H1 (cell line): ENCODE measurements around the gene TIMM10B. TPM values are rescaled to one million over a fixed set of nuclear protein-coding genes. Genes with fewer than 3 reads are reported as not detected.

Experiments used
- CTCF ChIA-PET: fragments of 300-600 bp; sonication (Branson Sonifier 250); formaldehyde crosslinking; loops from one replicate; lab custom pipeline; 2021; ENCODE audit not compliant: partially characterized antibody; lab: Charles Lee
- POLR2A ChIA-PET: fragments of 300-600 bp; sonication (Branson Sonifier 250); formaldehyde crosslinking; loops from one replicate; lab custom pipeline; 2021; ENCODE audit warnings: inconsistent platforms; ENCODE audit not compliant: partially characterized antibody; lab: Charles Lee
- DNase-seq, 2 experiments: peaks; one replicate each; pipeline versions ENCODE4 v3.0.0 to v3.0.0-alpha.2; 2010 to 2022; ENCODE audit warnings: low spot score in 2 of 2, low read depth in 1 of 2, mixed read lengths in 1 of 2
- FAIRE-seq: peaks from 2 replicates; lab custom pipeline; 2011; peaks lifted over from hg19 to GRCh38; lab: Jason Lieb, UNC
- H2AFZ ChIP-seq: 2 replicates; pipeline ENCODE4 v1.8.1; 2012; ENCODE audit warnings: low read length, inconsistent platforms
- H2AK5ac ChIP-seq: 2 replicates; pipeline ENCODE4 v1.6.1; 2013; ENCODE audit warnings: low read depth, low read length
- H2BK120ac ChIP-seq: replicated peaks from 2 replicates; pipeline ENCODE3; 2013; ENCODE audit warnings: low read depth, low read length, inconsistent platforms
- H2BK12ac ChIP-seq: 2 replicates; pipeline ENCODE4 v1.6.1; 2013; ENCODE audit warnings: low read depth, low read length
- H2BK15ac ChIP-seq: 2 replicates; pipeline ENCODE4 v1.6.1; 2013; ENCODE audit warnings: low read length
- H2BK20ac ChIP-seq: 2 replicates; pipeline ENCODE4 v1.6.1; 2013; ENCODE audit warnings: low read length
- H2BK5ac ChIP-seq: 2 replicates; pipeline ENCODE4 v1.6.1; 2013; ENCODE audit warnings: low read depth, low read length
- H3K14ac ChIP-seq: 2 replicates; pipeline ENCODE4 v1.6.1; 2013; ENCODE audit warnings: inconsistent platforms; ENCODE audit not compliant: insufficient read length
- H3K18ac ChIP-seq: 2 replicates; pipeline ENCODE4 v1.6.1; 2013; ENCODE audit warnings: low read length; ENCODE audit errors: extremely low read depth
- H3K23ac ChIP-seq: 2 replicates; pipeline ENCODE4 v1.6.1; 2013; ENCODE audit warnings: inconsistent platforms; ENCODE audit not compliant: insufficient read length
- H3K23me2 ChIP-seq: 2 replicates; pipeline ENCODE4 v1.6.1; 2013; ENCODE audit warnings: low read depth, low read length
- H3K27ac ChIP-seq: 2 replicates; pipeline ENCODE4 v1.6.1; 2011; ENCODE audit warnings: low read depth, low read length, inconsistent platforms
- H3K27me3 ChIP-seq, 4 experiments: replicated peaks in 1 of 4; 1 replicate in 1 of 4; 2 replicates in 3 of 4; pipeline versions ENCODE4 v1.6.1 to v1.8.1; 2011 to 2013; ENCODE audit warnings: low read length in 3 of 4, mild to moderate bottlenecking in 3 of 4, inconsistent platforms in 2 of 4, mixed read lengths in 2 of 4, moderate library complexity in 1 of 4; ENCODE audit not compliant: control insufficient read depth in 3 of 4, insufficient read depth in 3 of 4; ENCODE audit errors: extremely low read depth in 1 of 4
- H3K36me3 ChIP-seq, 4 experiments: 2 replicates each; pipeline versions ENCODE4 v1.6.1 to v1.8.1; 2011 to 2013; ENCODE audit warnings: mild to moderate bottlenecking in 4 of 4, low read length in 3 of 4, moderate library complexity in 2 of 4, control low read depth in 1 of 4, inconsistent platforms in 1 of 4; ENCODE audit not compliant: insufficient read depth in 4 of 4, control insufficient read depth in 2 of 4
- H3K4ac ChIP-seq: replicated peaks from 2 replicates; pipeline ENCODE3; 2013; ENCODE audit warnings: low read length, low read depth, mixed read lengths, inconsistent platforms; ENCODE audit not compliant: insufficient read length
- H3K4me1 ChIP-seq, 4 experiments: replicated peaks in 1 of 4; 1 replicate in 1 of 4; 2 replicates in 3 of 4; pipeline versions ENCODE4 v1.6.1 to v1.8.1; 2011 to 2013; ENCODE audit warnings: low read length in 3 of 4, inconsistent platforms in 2 of 4, mixed read lengths in 1 of 4; ENCODE audit not compliant: insufficient read depth in 4 of 4, control insufficient read depth in 3 of 4
- H3K4me2 ChIP-seq, 2 experiments: 2 replicates each; pipeline versions ENCODE4 v1.6.1 to v1.8.1; 2011 to 2013; ENCODE audit warnings: low read depth in 2 of 2, low read length in 2 of 2, control low read depth in 1 of 2, inconsistent platforms in 1 of 2, mild to moderate bottlenecking in 1 of 2; ENCODE audit not compliant: insufficient read depth in 1 of 2
- H3K4me3 ChIP-seq, 4 experiments: fragments of 200-600, 300-600 bp in 1 of 4; sonication (generic), shearing (Covaris generic), sonication (Bioruptor Twin) in 1 of 4; 2 replicates each; pipeline versions ENCODE4 v1.5.1 to v1.8.1; 2011 to 2016; ENCODE audit warnings: low read length in 4 of 4, low read depth in 3 of 4, control low read depth in 2 of 4, inconsistent platforms in 2 of 4, mild to moderate bottlenecking in 2 of 4, mixed read lengths in 1 of 4, moderate library complexity in 1 of 4; ENCODE audit not compliant: insufficient read depth in 2 of 4; ENCODE audit errors: extremely low read depth in 1 of 4
- H3K56ac ChIP-seq: replicated peaks from 2 replicates; pipeline ENCODE3; 2013; ENCODE audit warnings: low read depth, mild to moderate bottlenecking, mixed read lengths, low read length, inconsistent platforms; ENCODE audit not compliant: insufficient read length
- H3K79me1 ChIP-seq: 2 replicates; pipeline ENCODE4 v1.6.1; 2013; ENCODE audit warnings: low read depth, low read length, control low read depth
- H3K79me2 ChIP-seq, 2 experiments: 2 replicates each; pipeline versions ENCODE4 v1.6.1 to v1.8.1; 2012 to 2013; ENCODE audit warnings: low read length in 2 of 2, mild to moderate bottlenecking in 2 of 2, inconsistent platforms in 1 of 2; ENCODE audit not compliant: insufficient read depth in 2 of 2, control insufficient read depth in 1 of 2
- H3K9ac ChIP-seq, 4 experiments: replicated peaks in 1 of 4; 1 replicate in 1 of 4; 2 replicates in 3 of 4; pipeline versions ENCODE4 v1.6.1 to v1.8.1; 2011 to 2013; ENCODE audit warnings: low read depth in 3 of 4, low read length in 3 of 4, control low read depth in 2 of 4, mild to moderate bottlenecking in 2 of 4, moderate library complexity in 2 of 4, inconsistent platforms in 1 of 4; ENCODE audit errors: extremely low read depth in 1 of 4
- H3K9me3 ChIP-seq, 2 experiments: 2 replicates each; pipeline versions ENCODE4 v1.6.1 to v1.8.1; 2012 to 2013; ENCODE audit warnings: mild to moderate bottlenecking in 2 of 2, moderate library complexity in 2 of 2, control low read depth in 1 of 2, inconsistent platforms in 1 of 2, low read depth in 1 of 2, low read length in 1 of 2, mixed read lengths in 1 of 2; ENCODE audit not compliant: insufficient read depth in 2 of 2
- H4K20me1 ChIP-seq, 2 experiments: replicated peaks in 1 of 2; 2 replicates each; pipeline versions ENCODE3 to v1.8.1; 2011 to 2013; ENCODE audit warnings: inconsistent platforms in 2 of 2, low read length in 2 of 2, mild to moderate bottlenecking in 1 of 2; ENCODE audit not compliant: insufficient read depth in 2 of 2, control insufficient read depth in 1 of 2
- H4K5ac ChIP-seq: 2 replicates; pipeline ENCODE4 v1.6.1; 2013; ENCODE audit warnings: low read length, low read depth, mixed read lengths, inconsistent platforms; ENCODE audit not compliant: insufficient read length
- H4K8ac ChIP-seq: 2 replicates; pipeline ENCODE4 v1.8.0; 2013; ENCODE audit warnings: mild to moderate bottlenecking, moderate library complexity, low read length, inconsistent platforms; ENCODE audit not compliant: insufficient read depth; ENCODE audit errors: extremely low read depth
- H4K91ac ChIP-seq: replicated peaks from 2 replicates; pipeline ENCODE3; 2013; ENCODE audit warnings: low read length, mixed read lengths, inconsistent platforms; ENCODE audit not compliant: insufficient read length
- ATF3 ChIP-seq: IDR thresholded peaks from 2 replicates; pipeline ENCODE4 v1.6.1; 2011; ENCODE audit warnings: low read depth, mild to moderate bottlenecking, low read length; ENCODE audit not compliant: insufficient read depth
- BCL11A ChIP-seq, 2 experiments: IDR thresholded peaks; one replicate each; pipeline ENCODE4 v1.6.1; 2011; ENCODE audit warnings: low read depth in 2 of 2, low read length in 2 of 2, mild to moderate bottlenecking in 2 of 2
- NANOG ChIP-seq: IDR thresholded peaks from 2 replicates; pipeline ENCODE4 v1.6.1; 2011; ENCODE audit warnings: low read length, low read depth, mild to moderate bottlenecking, inconsistent platforms; ENCODE audit not compliant: insufficient read depth, poor library complexity, severe bottlenecking
- POLR2A ChIP-seq, 2 experiments: IDR thresholded peaks; 1 replicate in 1 of 2; 2 replicates in 1 of 2; pipeline ENCODE4 v1.6.1; 2011; ENCODE audit warnings: low read depth in 2 of 2, low read length in 2 of 2, mild to moderate bottlenecking in 2 of 2; ENCODE audit errors: control extremely low read depth in 1 of 2
- POU5F1 ChIP-seq: IDR thresholded peaks from 2 replicates; pipeline ENCODE4 v1.6.1; 2011; ENCODE audit warnings: low read depth, mild to moderate bottlenecking, low read length, moderate library complexity
- RAD21 ChIP-seq, 2 experiments: IDR thresholded peaks in 1 of 2; conservative IDR thresholded peaks in 1 of 2; 2 replicates each; pipeline ENCODE4 v1.6.1; 2011; ENCODE audit warnings: low read depth in 2 of 2, low read length in 2 of 2, improper control_type of control experiment in 1 of 2, inconsistent platforms in 1 of 2, mild to moderate bottlenecking in 1 of 2, moderate library complexity in 1 of 2
- RXRA ChIP-seq: IDR thresholded peaks from 2 replicates; pipeline ENCODE4 v1.6.1; 2011; ENCODE audit warnings: low read depth, mild to moderate bottlenecking, low read length, moderate library complexity; ENCODE audit not compliant: insufficient read depth
- SIN3A ChIP-seq, 2 experiments: IDR thresholded peaks in 1 of 2; conservative IDR thresholded peaks in 1 of 2; 2 replicates each; pipeline ENCODE4 v1.6.1; 2011 to 2012; ENCODE audit warnings: low read length in 2 of 2, improper control_type of control experiment in 1 of 2, low read depth in 1 of 2, mild to moderate bottlenecking in 1 of 2
- TBP ChIP-seq: IDR thresholded peaks from 2 replicates; pipeline ENCODE4 v1.6.1; 2011; ENCODE audit warnings: low read depth, low read length, improper control_type of control experiment
- USF2 ChIP-seq: IDR thresholded peaks from 2 replicates; pipeline ENCODE4 v1.6.1; 2011; ENCODE audit warnings: low read length, improper control_type of control experiment
- WGBS, 2 experiments: shearing (Covaris generic) in 1 of 2; methylation state at CpG; one replicate each; pipeline versions ENCODE4 v1.1.6 to v1.1.7; 2013 to 2015; ENCODE audit warnings: low lambda C conversion rate in 2 of 2, mixed read lengths in 2 of 2, inconsistent platforms in 1 of 2, low coverage in 1 of 2, missing lambda C conversion rate in 1 of 2; ENCODE audit not compliant: insufficient replicate concordance in 2 of 2, insufficient coverage in 1 of 2, insufficient read length in 1 of 2; ENCODE audit errors: extremely low coverage in 1 of 2, missing lambda C conversion rate in 1 of 2; 5-methylcytosine and 5-hydroxymethylcytosine counted together
- polyA plus RNA-seq, 7 experiments: library from polyadenylated mRNA; depleted of rRNA in 3 of 7; stranded (reverse) in 5 of 7; unstranded in 2 of 7; fragments of >200 nt in 5 of 7; fragments of 200-250 nt in 2 of 7; gene quantifications; 1 replicate in 5 of 7; 2 replicates in 1 of 7; 4 replicates in 1 of 7; pipeline versions ENCODE4 v1.2.1 to v1.2.3, GENCODE V29; 2011 to 2013; ENCODE audit warnings: missing spikeins in 2 of 7, mixed read lengths in 2 of 7
- total RNA-seq: library from RNA; stranded (reverse); fragmentation: NEBNext Ultra II Directional; extraction: Animal tissue kit (Norgen Biotek cat#: 25700); gene quantifications from 2 replicates; pipeline ENCODE4 v1.2.1, GENCODE V29; 2021

The TIMM10B gene
- total and polyA plus RNA-seq, 2 of the 8 experiments (the other 6 are each of a cell fraction or from before 2014, with no cell fraction given): 38.2 to 47.8 TPM

GRCh38 chr11:6498121-6498520 is 16.8 kb downstream of the TIMM10B start:
- Histone ChIP-seq H3K27ac (no peak overlapping the region), H3K9me3 (no peaks in the 10 kb centered on the region), H3K79me1 (no peaks in the 10 kb centered on the region), H3K79me2 (no peaks in the 10 kb centered on the region), H3K27me3 (no peaks in the 10 kb centered on the region), H3K23me2 (peaks cover 3% of the 10 kb centered on the region; the same call in 1 of the 2 replicates), H4K8ac (no peak overlapping the region), H2BK15ac (no peak overlapping the region), H2AK5ac (no peak overlapping the region), H3K4ac (no peak overlapping the region), H3K4me3 (no peak overlapping the region), H3K18ac (no peak overlapping the region), H2BK20ac (no peak overlapping the region), H2BK5ac (no peak overlapping the region), H2BK120ac (no peak overlapping the region), H3K36me3 (peaks cover 0 to 3% (median 0%) of the 10 kb centered on the region in 4 experiments; a peak in 2 of 8 replicates), H2BK12ac (no peak overlapping the region), H3K9ac (no peak overlapping the region), H4K5ac (no peak overlapping the region), H2AFZ (no peak overlapping the region), H3K56ac (no peak overlapping the region), H3K4me1 (peaks cover 0 to 6% (median 1%) of the 10 kb centered on the region in 4 experiments; a peak in 4 of 7 replicates), H4K20me1 (no peaks in the 10 kb centered on the region), H3K23ac (no peak overlapping the region), H4K91ac (no peak overlapping the region), H3K14ac (no peak overlapping the region), H3K4me2 (peak overlapping the region in 1 of 2 experiments; percentile 79; a peak in 1 of 4 replicates)
- DNase-seq: no peak
- TF ChIP-seq ATF3: no peak
- no peak for TF ChIP-seq BCL11A (IDR thresholded peaks at IDR 0.05; ENCODE audit: low read depth in 2 of 2, low read length in 2 of 2)
- no peak for TF ChIP-seq TBP
- no peak for TF ChIP-seq NANOG
- TF ChIP-seq POLR2A (IDR thresholded peaks at IDR 0.05; ENCODE audit: control extremely low read depth in 1 of 2, low read depth in 2 of 2, low read length in 2 of 2): no peak
- TF ChIP-seq USF2: no peak
- no peak for TF ChIP-seq RAD21 (IDR thresholded peaks at IDR 0.05 in 1 of 2, conservative IDR thresholded peaks at IDR 0.05 in 1 of 2; ENCODE audit: low read depth in 2 of 2, low read length in 2 of 2)
- TF ChIP-seq SIN3A (conservative IDR thresholded peaks at IDR 0.05 in 1 of 2, IDR thresholded peaks at IDR 0.05 in 1 of 2; ENCODE audit: low read depth in 1 of 2, low read length in 2 of 2): no peak
- TF ChIP-seq RXRA: no peak
- TF ChIP-seq POU5F1: no peak
- POLR2A ChIA-PET: interaction anchor here (1.2 to 3.1 kb wide), 7 partner anchors 9 to 117 kb away, joined by 3 to 13 read pairs (median 4); partner anchors contain the start of genes ARFIP2, TIMM10B and TRIM3
- 74% methylated on average over 7 of the region's 7 CpGs; no CpG with 5 or more reads in 1 of the 2 experiments for WGBS, 2 experiments
- no peak for FAIRE-seq
- CTCF ChIA-PET: interaction anchor here (0.6 to 8.7 kb wide), 16 partner anchors 9 to 1318 kb away, joined by 3 to 60 read pairs (median 5); partner anchors contain the start of gene TIMM10B
